HL-60 (cell line): ENCODE results near the gene TYW1.
"Not testable (repeated sequence)": the region's sequence is repeated elsewhere in the genome, so short reads cannot be mapped to it uniquely, and the experiment has no call there.

Experiments used
- CTCF ChIP-seq: IDR thresholded peaks from one replicate; pipeline ENCODE4 v1.5.1; 2011; ENCODE audit warnings: low read length, control low read depth, inconsistent platforms; ENCODE audit not compliant: insufficient read depth
- GABPA ChIP-seq: IDR thresholded peaks from 2 replicates; pipeline ENCODE4 v1.6.1; 2012; ENCODE audit warnings: low read depth
- POLR2AphosphoS5 ChIP-seq: IDR thresholded peaks from 2 replicates; pipeline ENCODE4 v1.6.1; 2012; ENCODE audit warnings: low read depth
- REST ChIP-seq: IDR thresholded peaks from 2 replicates; pipeline ENCODE4 v1.6.1; 2012; ENCODE audit warnings: low read depth; ENCODE audit not compliant: insufficient replicate concordance
- SPI1 ChIP-seq: IDR thresholded peaks from 2 replicates; pipeline ENCODE4 v1.6.1; 2012; ENCODE audit warnings: low read depth, mild to moderate bottlenecking, borderline replicate concordance

- TF ChIP-seq CTCF, GABPA, REST, POLR2AphosphoS5, SPI1: not testable (repeated sequence)
These were observed 66.2 kb downstream of the TYW1 start for GRCh38 chr7:67062802-67063201.
